Thoracic aorta (tissue), 2 donors: ENCODE data around the gene TUBGCP2. TPM values are rescaled to one million over a fixed set of nuclear protein-coding genes. Genes with fewer than 3 reads are reported as not detected.

Experiments
- ATAC-seq: fragments of 150-250 bp; one replicate; pipeline ENCODE4 v1.8.0; 2017; ENCODE audit warnings: low read depth; ENCODE audit not compliant: insufficient number of reproducible peaks, low FRiP score
- DNase-seq: peaks from one replicate; pipeline ENCODE4 v3.0.0-alpha.2; 2020; ENCODE audit warnings: low spot score
- H3K27ac ChIP-seq, 2 donors: fragments of 200-600 bp; sonication (generic); 1 replicate in 1 of 2; 2 replicates in 1 of 2; pipeline ENCODE4 v1.5.1; 2016; ENCODE audit warnings: mild to moderate bottlenecking in 2 of 2, moderate library complexity in 2 of 2
- H3K27me3 ChIP-seq: fragments of 200-600 bp; sonication (generic); replicated peaks from 2 replicates; pipeline ENCODE4 v1.6.0; 2016; ENCODE audit warnings: mild to moderate bottlenecking; ENCODE audit not compliant: insufficient read depth
- H3K36me3 ChIP-seq: fragments of 200-600 bp; sonication (generic); one replicate; pipeline ENCODE4 v1.5.1; 2016
- H3K4me1 ChIP-seq, 2 donors: fragments of 200-600 bp; sonication (generic); 1 replicate in 1 of 2; 2 replicates in 1 of 2; pipeline versions ENCODE4 v1.5.1 to v1.6.0; 2016; ENCODE audit warnings: low read depth in 2 of 2, mild to moderate bottlenecking in 1 of 2; ENCODE audit not compliant: control insufficient read depth in 1 of 2
- H3K4me3 ChIP-seq: fragments of 200-600 bp; sonication (generic); 2 replicates; pipeline ENCODE4 v1.5.1; 2016; ENCODE audit warnings: mild to moderate bottlenecking
- H3K9me3 ChIP-seq: fragments of 200-600 bp; sonication (generic); 2 replicates; pipeline ENCODE4 v1.5.1; 2016
- total RNA-seq, 2 donors: library from RNA; depleted of rRNA; stranded (reverse); fragments of >200 nt; gene quantifications; one replicate each; pipeline versions ENCODE4 v1.1.0 to v1.2.3, GENCODE V29; 2016
- TF ChIP-seq, protein P1 (sequence below): fragments of 200-600 bp; sonication (generic); IDR thresholded peaks from one replicate; pipeline ENCODE4 v1.5.1; 2019; ENCODE audit warnings: antibody characterized with exemption

The TUBGCP2 gene
- total RNA-seq, 2 donors from 2014 or later = 51.2 to 65.5 TPM

GRCh38 chr10:133298466-133298865 is 10.2 kb downstream of the TUBGCP2 start:
- Histone ChIP-seq H3K4me3 (no peak overlapping the region), H3K4me1 (no peaks in the 10 kb centered on the region), H3K27me3 (no peaks in the 10 kb centered on the region), H3K9me3 (no peaks in the 10 kb centered on the region), H3K36me3 (peaks cover 77% of the 10 kb centered on the region), H3K27ac (no peak overlapping the region)
- ATAC-seq = no peak
- DNase-seq = no peak
- TF ChIP-seq, protein P1, sequence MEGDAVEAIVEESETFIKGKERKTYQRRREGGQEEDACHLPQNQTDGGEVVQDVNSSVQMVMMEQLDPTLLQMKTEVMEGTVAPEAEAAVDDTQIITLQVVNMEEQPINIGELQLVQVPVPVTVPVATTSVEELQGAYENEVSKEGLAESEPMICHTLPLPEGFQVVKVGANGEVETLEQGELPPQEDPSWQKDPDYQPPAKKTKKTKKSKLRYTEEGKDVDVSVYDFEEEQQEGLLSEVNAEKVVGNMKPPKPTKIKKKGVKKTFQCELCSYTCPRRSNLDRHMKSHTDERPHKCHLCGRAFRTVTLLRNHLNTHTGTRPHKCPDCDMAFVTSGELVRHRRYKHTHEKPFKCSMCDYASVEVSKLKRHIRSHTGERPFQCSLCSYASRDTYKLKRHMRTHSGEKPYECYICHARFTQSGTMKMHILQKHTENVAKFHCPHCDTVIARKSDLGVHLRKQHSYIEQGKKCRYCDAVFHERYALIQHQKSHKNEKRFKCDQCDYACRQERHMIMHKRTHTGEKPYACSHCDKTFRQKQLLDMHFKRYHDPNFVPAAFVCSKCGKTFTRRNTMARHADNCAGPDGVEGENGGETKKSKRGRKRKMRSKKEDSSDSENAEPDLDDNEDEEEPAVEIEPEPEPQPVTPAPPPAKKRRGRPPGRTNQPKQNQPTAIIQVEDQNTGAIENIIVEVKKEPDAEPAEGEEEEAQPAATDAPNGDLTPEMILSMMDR = no peak

- no peak overlapping the region for H3K4me3 ChIP-seq
- no peaks in the 10 kb centered on the region for H3K4me1 ChIP-seq
- no peak overlapping the region for H3K27ac ChIP-seq
- TF ChIP-seq, protein P1 = no peak
- ATAC-seq (no peak), DNase-seq (no peak)
- no peaks in the 10 kb centered on the region for H3K9me3 ChIP-seq
- peaks cover 84% of the 10 kb centered on the region for H3K36me3 ChIP-seq
- H3K27me3 ChIP-seq = no peaks in the 10 kb centered on the region
Observed at GRCh38 chr10:133297504-133297903, 11.2 kb downstream of the TUBGCP2 start.

- Histone ChIP-seq H3K27me3 (no peaks in the 10 kb centered on the region), H3K4me3 (no peak overlapping the region), H3K9me3 (no peaks in the 10 kb centered on the region), H3K36me3 (peaks cover 73% of the 10 kb centered on the region), H3K27ac (no peak overlapping the region), H3K4me1 (no peaks in the 10 kb centered on the region)
- ATAC-seq = no peak
- no peak for DNase-seq
- TF ChIP-seq, protein P1 = no peak
Observed at GRCh38 chr10:133295426-133296320, 13.0 kb downstream of the TUBGCP2 start.

DNA sequence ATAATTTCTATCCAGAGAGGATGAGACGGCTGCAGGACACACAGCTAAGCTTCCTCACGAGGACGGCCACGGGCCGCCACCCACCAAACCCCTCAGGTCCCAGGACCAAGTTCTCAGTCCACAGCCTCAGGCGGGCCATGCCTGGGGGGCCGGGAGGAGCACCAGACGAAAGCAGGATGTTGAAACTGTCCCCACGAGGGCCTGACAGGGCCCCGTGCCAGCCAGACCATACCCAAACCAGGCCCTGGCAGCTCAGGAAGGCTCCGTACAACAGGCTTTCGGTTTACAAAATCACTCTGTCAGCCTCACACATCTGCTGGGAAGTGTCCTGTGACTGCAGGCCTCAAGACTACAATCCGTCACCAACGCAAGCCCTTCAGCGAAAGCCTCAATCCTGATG is 14.5 kb downstream of the TUBGCP2 start:
- Histone ChIP-seq H3K27ac (no peak overlapping the region), H3K4me3 (no peak overlapping the region), H3K9me3 (no peaks in the 10 kb centered on the region), H3K4me1 (no peaks in the 10 kb centered on the region), H3K36me3 (peaks cover 69% of the 10 kb centered on the region), H3K27me3 (no peaks in the 10 kb centered on the region)
- ATAC-seq (no peak), DNase-seq (no peak)
- TF ChIP-seq, protein P1 = no peak

- Histone ChIP-seq H3K9me3 (no peaks in the 10 kb centered on the region), H3K27me3 (no peaks in the 10 kb centered on the region), H3K36me3 (peaks cover 69% of the 10 kb centered on the region), H3K27ac (peak overlapping the region in 1 of 2 donors; percentile 42), H3K4me3 (no peak overlapping the region), H3K4me1 (no peaks in the 10 kb centered on the region)
- TF ChIP-seq, protein P1 = no peak
- ATAC-seq = no peak
- DNase-seq = no peak
Observed at GRCh38 chr10:133293810-133294119, 14.9 kb downstream of the TUBGCP2 start.
